MCF 10A (cell line): ENCODE results near the gene SH3BP2. TPM values are rescaled to one million over a fixed set of nuclear protein-coding genes. Genes with fewer than 3 reads are reported as not detected.
"Not testable (repeated sequence)": the region's sequence is repeated elsewhere in the genome, so short reads cannot be mapped to it uniquely, and the experiment has no call there.

Experiments
- BruUV-seq: library from RNA; stranded (reverse); fragments of 400-500 nt; replicated peaks from 2 replicates; lab custom pipeline; 2021; lab: Mats Ljungman, UMichigan
- CTCF ChIA-PET: fragments of 300-600 bp; sonication (Branson Sonifier 250); formaldehyde crosslinking; extraction: SDS; loops from one replicate; lab custom pipeline; 2021; ENCODE audit warnings: antibody characterized with exemption, inconsistent platforms; lab: Yijun Ruan, JAX
- POLR2A ChIA-PET: fragments of 300-600, 350-650 bp; sonication (Branson Sonifier 250); formaldehyde crosslinking; extraction: SDS; loops from one replicate; lab custom pipeline; 2020; ENCODE audit warnings: antibody characterized with exemption, inconsistent platforms; lab: Yijun Ruan, JAX
- DNase-seq: peaks from one replicate; pipeline ENCODE4 v3.0.0-alpha.2; 2018; ENCODE audit not compliant: unreplicated experiment
- H3K27ac Mint-ChIP-seq: one replicate; pipeline ENCODE4 v1.8.0; 2022; ENCODE audit warnings: mild to moderate bottlenecking, low read depth, mixed read lengths; ENCODE audit not compliant: unreplicated experiment
- H3K27me3 Mint-ChIP-seq: one replicate; pipeline ENCODE4 v1.8.0; 2022; ENCODE audit warnings: mixed read lengths; ENCODE audit not compliant: insufficient read depth, unreplicated experiment
- H3K36me3 Mint-ChIP-seq: one replicate; pipeline ENCODE4 v1.8.0; 2022; ENCODE audit warnings: mild to moderate bottlenecking, moderate library complexity, mixed read lengths; ENCODE audit not compliant: insufficient read depth, unreplicated experiment
- H3K4me1 Mint-ChIP-seq: one replicate; pipeline ENCODE4 v1.8.0; 2022; ENCODE audit warnings: mixed read lengths; ENCODE audit not compliant: insufficient read depth, unreplicated experiment
- H3K4me3 Mint-ChIP-seq: one replicate; pipeline ENCODE4 v1.8.0; 2022; ENCODE audit warnings: mild to moderate bottlenecking, moderate library complexity, mixed read lengths; ENCODE audit not compliant: unreplicated experiment
- H3K9me3 Mint-ChIP-seq: one replicate; pipeline ENCODE4 v1.8.0; 2022; ENCODE audit warnings: mixed read lengths; ENCODE audit not compliant: unreplicated experiment
- CTCF ChIP-seq: fragments of 200-600 bp; IDR thresholded peaks from one replicate; pipeline ENCODE4 v1.8.0; 2022; ENCODE audit warnings: antibody characterized with exemption, mild to moderate bottlenecking; ENCODE audit not compliant: unreplicated experiment
- intact Hi-C: fragments of 100-400 bp; cut with micrococcal nuclease; formaldehyde crosslinking; loops from 2 replicates; pipeline ENCODE4 v1.14.1; 2022
- total RNA-seq: library from RNA; stranded (reverse); gene quantifications from 2 replicates; pipeline ENCODE4 v1.2.3, GENCODE V29; 2022

SH3BP2 gene
- total RNA-seq, 1 experiment from 2014 or later, result 57.9 TPM

GRCh38 chr4:2768921-2769336 is 24.0 kb upstream of the SH3BP2 start:
- ChIA-PET CTCF (no interaction called here), POLR2A (no interaction called here)
- H3K36me3 Mint-ChIP-seq, result no peaks in the 10 kb centered on the region
- H3K4me1 Mint-ChIP-seq, result peaks cover 8% of the 10 kb centered on the region
- BruUV-seq, result no TSS peak
- intact Hi-C loops, result no loop called here
- no peak overlapping the region for H3K4me3 Mint-ChIP-seq
- H3K27ac Mint-ChIP-seq, result no peak overlapping the region
- no peaks in the 10 kb centered on the region for H3K27me3 Mint-ChIP-seq
- TF ChIP-seq CTCF, result no peak
- no peak for DNase-seq
- no peaks in the 10 kb centered on the region for H3K9me3 Mint-ChIP-seq

GRCh38 chr4:2771264-2771663 is 21.6 kb upstream of the SH3BP2 start:
- no peaks in the 10 kb centered on the region for H3K36me3 Mint-ChIP-seq
- BruUV-seq, result no TSS peak
- H3K4me3 Mint-ChIP-seq, result no peak overlapping the region
- ChIA-PET CTCF (no interaction called here), POLR2A (interaction anchor here (1.0 to 1.8 kb wide), 3 partner anchors 10 to 15 kb away, joined by 3 to 4 read pairs (median 4); partner anchors contain the start of gene TNIP2)
- no peak overlapping the region for H3K27ac Mint-ChIP-seq
- peaks cover 8% of the 10 kb centered on the region for H3K4me1 Mint-ChIP-seq
- no peak for TF ChIP-seq CTCF
- no peaks in the 10 kb centered on the region for H3K9me3 Mint-ChIP-seq
- no peaks in the 10 kb centered on the region for H3K27me3 Mint-ChIP-seq
- DNase-seq, result no peak
- intact Hi-C loops, result no loop called here

GRCh38 chr4:2780643-2781042 is 12.2 kb upstream of the SH3BP2 start:
- DNase-seq, intact Hi-C loops, H3K9me3 Mint-ChIP-seq, H3K4me3 Mint-ChIP-seq, H3K27ac Mint-ChIP-seq, BruUV-seq, CTCF ChIA-PET, H3K4me1 Mint-ChIP-seq, H3K36me3 Mint-ChIP-seq: not testable (repeated sequence)
- POLR2A ChIA-PET, result interaction anchor here (1.6 kb wide), 1 partner anchor 9 kb away, joined by 3 read pairs; no protein-coding TSS in a partner anchor
- H3K27me3 Mint-ChIP-seq, result peaks cover 21% of the 10 kb centered on the region

- intact Hi-C loops, result no loop called here
- no TSS peak for BruUV-seq
- Mint-ChIP-seq H3K36me3 (no peaks in the 10 kb centered on the region), H3K9me3 (no peaks in the 10 kb centered on the region), H3K27me3 (peaks cover 21% of the 10 kb centered on the region), H3K4me1 (no peaks in the 10 kb centered on the region), H3K4me3 (no peak overlapping the region), H3K27ac (no peak overlapping the region)
- TF ChIP-seq CTCF, result no peak
- ChIA-PET CTCF (interaction anchor here (1.2 kb wide), 1 partner anchor 325 kb away, joined by 3 read pairs; no protein-coding TSS in a partner anchor), POLR2A (interaction anchor here (1.1 to 1.6 kb wide), 2 partner anchors 11 to 17 kb away, joined by 3 read pairs; no protein-coding TSS in a partner anchor)
- DNase-seq, result no peak
These were observed 11.0 kb upstream of the SH3BP2 start for GRCh38 chr4:2781911-2782310.
